Measurements from ENCODE around the gene GMFB.

GMFB gene

DNA sequence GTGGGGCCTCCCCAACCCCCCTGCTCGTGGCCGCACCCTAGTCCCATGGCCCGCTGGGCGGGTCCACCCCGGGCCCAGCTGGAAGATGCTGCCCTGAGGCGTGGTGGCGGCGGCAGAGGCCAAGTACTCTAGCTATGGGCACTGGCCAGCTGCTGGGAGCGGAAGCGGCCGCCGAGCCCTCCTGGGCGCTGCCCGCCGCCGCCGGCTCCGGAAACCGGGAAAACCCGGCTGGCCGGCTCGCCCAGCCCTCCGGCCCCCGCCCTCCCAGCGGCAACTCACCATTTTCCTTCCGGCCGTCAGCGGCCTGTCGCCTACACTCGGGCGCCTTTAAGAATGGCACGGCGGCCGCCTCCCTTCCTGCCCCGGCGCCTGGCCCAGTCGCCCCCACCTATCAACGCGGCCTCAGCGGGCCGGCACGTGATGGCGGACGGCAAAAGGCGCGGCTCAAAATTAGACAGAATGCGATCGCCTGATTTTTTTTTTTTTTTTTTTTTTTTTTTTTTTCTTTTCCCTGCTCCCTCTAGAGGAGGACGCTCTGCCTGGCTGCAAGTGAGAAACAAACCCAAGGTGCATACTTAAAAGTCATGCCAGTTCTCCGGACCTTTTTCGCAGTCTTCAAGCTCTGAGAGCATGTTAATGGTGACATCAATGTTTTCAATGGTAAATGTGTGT, at the start of gene GMFB:
Gene GMFB (minus strand): TSS at position 335 of the 672 bp plus-strand sequence. CDS start 53 bp downstream, at position 282.
- peak; percentile 94 for ATAC-seq

DNA sequence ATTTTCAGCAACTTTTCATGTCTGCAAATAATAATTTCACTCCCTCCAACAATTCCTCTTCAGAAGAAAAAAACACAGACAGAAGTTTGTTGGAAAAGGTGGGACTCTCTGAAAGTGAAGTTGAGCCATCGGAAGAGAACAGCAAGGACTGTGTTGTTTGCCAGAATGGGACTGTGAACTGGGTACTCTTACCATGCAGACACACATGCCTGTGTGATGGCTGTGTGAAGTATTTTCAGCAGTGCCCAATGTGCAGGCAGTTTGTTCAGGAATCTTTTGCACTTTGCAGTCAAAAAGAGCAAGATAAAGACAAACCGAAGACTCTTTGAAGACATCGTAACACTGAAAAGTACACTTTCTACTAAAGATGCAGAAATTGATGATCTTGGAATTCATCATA, 49.3 kb upstream of the GMFB start:
- ATAC-seq = no peak

GRCh38 chr14:54537651-54538050, 48.9 kb upstream of the GMFB start:
- no peak for ATAC-seq

DNA sequence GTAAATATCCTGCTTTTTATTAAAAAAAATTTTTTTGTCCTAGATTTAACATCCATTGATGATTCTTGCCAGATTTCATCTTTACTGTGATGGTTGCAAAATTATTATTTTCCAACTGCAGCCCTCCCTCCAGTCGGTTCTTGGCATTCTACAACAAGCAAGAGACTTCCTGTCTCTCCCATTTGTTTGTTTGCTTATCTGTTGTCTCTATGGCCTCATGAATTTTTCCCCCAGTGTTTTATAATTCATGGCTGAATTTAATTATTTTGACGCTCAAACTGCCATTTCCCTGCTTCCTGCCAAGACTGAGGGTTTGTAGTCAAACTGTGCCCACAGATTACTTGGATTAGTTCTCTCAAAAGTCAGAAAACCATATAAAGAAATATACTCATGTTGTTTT, 46.9 kb upstream of the GMFB start:
- ATAC-seq = no peak

DNA sequence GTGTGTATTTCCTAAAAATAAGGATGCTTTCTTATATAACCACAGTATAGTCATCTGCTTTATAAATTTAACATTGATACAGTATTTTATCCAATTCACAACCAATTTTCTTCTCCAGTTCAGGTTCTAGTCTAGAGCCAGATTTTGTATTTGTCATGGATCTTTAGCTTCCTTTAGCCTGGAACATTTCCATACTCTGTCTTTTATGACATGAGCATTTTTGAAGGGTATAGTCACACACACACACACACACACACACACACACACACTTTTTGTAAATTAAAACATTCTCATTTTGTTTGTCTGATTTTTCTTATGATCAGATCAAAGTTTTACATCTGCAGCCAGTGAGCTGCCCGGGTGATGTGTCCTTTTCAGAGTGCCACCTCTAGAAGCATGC, 46.3 kb upstream of the GMFB start:
- ATAC-seq = no peak

GRCh38 chr14:54533100-54533499, 44.3 kb upstream of the GMFB start:
- ATAC-seq = no peak

- ATAC-seq = no peak
Measured at GRCh38 chr14:54532111-54533012, 43.6 kb upstream of the GMFB start.

- ATAC-seq = no peak
Measured at GRCh38 chr14:54529811-54530210, 41.0 kb upstream of the GMFB start.

GRCh38 chr14:54528973-54529372, 40.2 kb upstream of the GMFB start:
- no peak for ATAC-seq

DNA sequence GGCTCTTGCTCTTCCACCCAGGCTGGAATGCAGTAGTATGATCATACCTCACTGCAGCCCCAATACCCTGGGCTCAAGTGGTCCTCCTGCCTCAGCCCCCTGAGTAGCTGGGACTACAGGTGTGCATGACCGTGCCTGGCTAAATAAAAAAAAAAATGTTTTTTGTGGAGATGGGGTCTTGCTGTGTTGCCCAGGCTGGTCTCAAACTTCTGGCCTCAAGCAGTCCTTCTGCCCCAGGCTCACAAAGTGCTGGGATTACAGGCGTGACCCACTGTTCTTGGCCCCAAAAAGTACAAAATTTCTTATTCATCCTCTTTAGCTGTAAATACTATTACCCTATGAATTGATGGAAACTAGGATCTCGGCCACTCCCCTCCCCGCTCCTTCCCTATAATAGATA, 35.6 kb upstream of the GMFB start:
- ATAC-seq = no peak

- peak in 1 of 2 donors; percentile 13 for ATAC-seq
Measured at GRCh38 chr14:54516709-54517108, 27.9 kb upstream of the GMFB start.

- ATAC-seq = no peak
Measured at GRCh38 chr14:54515670-54516069, 26.9 kb upstream of the GMFB start.

GRCh38 chr14:54512393-54512792, 23.6 kb upstream of the GMFB start:
- ATAC-seq = no peak

- peak; percentile 99 for ATAC-seq
Measured at GRCh38 chr14:54509546-54510501, 21.0 kb upstream of the GMFB start, which contains the start of gene CGRRF1. TSS of gene CGRRF1 (plus strand) at chr14:54509906. CDS start at chr14:54509960, 54 bp downstream.

- ATAC-seq = no peak
Measured at GRCh38 chr14:54503486-54503885, 14.7 kb upstream of the GMFB start.

GRCh38 chr14:54502602-54503001, 13.8 kb upstream of the GMFB start:
- ATAC-seq = no peak

DNA sequence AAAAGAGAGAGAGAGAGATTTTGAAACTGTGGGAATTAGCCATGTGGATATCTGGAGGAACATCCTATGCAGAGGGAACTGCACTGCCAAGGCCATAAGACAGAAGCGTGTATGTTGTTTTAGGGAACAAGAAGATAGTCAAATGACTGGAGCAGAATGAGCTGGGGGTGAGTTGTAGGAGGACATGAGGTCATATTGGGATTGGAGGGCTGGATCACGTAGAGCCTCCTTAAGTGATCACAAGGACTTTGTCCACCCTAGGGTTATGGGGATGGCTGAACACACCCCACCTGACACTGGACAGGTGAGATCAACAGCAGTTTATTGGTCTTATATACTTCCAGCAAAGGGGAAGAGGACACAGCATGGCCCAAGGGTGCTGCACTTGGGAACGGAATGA, 12.7 kb upstream of the GMFB start:
- ATAC-seq = no peak

- no peak for ATAC-seq
Measured at GRCh38 chr14:54500744-54501143, 12.0 kb upstream of the GMFB start.

- no peak for ATAC-seq
Measured at GRCh38 chr14:54498579-54498978, 9.8 kb upstream of the GMFB start.

DNA sequence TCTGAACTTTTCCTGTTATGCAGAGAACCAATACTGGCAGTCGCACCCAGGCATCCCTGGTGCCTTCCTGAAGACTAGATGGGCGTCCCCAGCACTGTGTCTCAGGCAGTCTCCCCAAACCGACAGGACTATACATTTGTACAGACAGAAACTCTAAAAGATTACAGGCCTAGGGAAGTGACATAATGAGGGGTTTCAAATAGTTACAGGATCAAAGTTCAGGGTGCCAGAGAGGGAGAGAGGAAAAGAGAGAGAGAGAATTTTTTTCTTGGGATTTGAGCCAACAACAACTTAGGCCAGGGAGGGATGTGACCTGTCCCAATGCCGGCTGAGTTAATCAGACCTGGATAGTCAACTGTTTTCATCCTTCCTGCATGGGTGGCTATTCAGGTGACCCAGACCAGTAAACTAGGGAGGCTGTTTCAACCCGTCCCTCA, 9.3 kb upstream of the GMFB start:
- no peak for ATAC-seq

GRCh38 chr14:54497224-54497623, 8.4 kb upstream of the GMFB start:
- ATAC-seq = no peak

DNA sequence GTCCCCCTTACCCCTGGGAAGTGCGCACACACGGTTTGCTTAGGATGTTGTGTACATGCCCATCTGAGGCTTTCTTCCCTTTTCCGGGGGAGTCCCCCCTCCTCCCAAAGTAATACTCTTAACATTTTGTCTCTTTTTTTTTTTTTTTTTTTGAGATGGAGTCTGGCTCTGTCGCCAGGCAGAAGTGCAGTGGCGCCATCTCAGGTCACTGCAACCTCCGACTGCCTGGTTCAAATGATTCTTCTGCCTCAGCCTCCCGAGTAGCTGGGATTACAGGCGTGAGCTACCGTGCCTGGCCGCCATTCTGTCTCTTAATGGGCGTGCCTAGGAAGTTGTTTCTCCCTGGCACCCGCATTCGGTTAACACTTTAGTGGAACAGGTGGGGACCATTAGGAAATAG, 4.5 kb upstream of the GMFB start:
- ATAC-seq = no peak
